Spleen (tissue), 11 donors: ENCODE data around the gene LDLRAD4. TPM values are rescaled to one million over a fixed set of nuclear protein-coding genes. Genes with fewer than 3 reads are reported as not detected.

ENCODE experiments used
- DNase-seq: peaks from one replicate; pipeline ENCODE4 v3.0.0-alpha.2; 2020
- H3K27ac ChIP-seq, 8 donors: fragments of 200-600 bp; sonication (generic) in 7 of 8; 1 replicate in 4 of 8; 2 replicates in 4 of 8; pipeline versions ENCODE4 v1.5.0 to v1.8.0; 2016 to 2021; ENCODE audit warnings: inconsistent platforms in 4 of 8, mild to moderate bottlenecking in 4 of 8, moderate library complexity in 1 of 8
- H3K27me3 ChIP-seq, 7 donors: fragments of 200-600 bp; sonication (generic) in 6 of 7; replicated peaks in 1 of 7; 1 replicate in 4 of 7; 2 replicates in 3 of 7; pipeline versions ENCODE4 v1.5.0 to v1.8.0; 2016 to 2021; ENCODE audit warnings: inconsistent platforms in 3 of 7, mild to moderate bottlenecking in 1 of 7
- H3K36me3 ChIP-seq, 6 donors: fragments of 200-600 bp; sonication (generic) in 5 of 6; 1 replicate in 4 of 6; 2 replicates in 2 of 6; pipeline versions ENCODE4 v1.5.0 to v1.8.0; 2016 to 2021; ENCODE audit warnings: inconsistent platforms in 2 of 6
- H3K4me1 ChIP-seq, 6 donors: fragments of 200-600 bp; sonication (generic) in 5 of 6; 1 replicate in 3 of 6; 2 replicates in 3 of 6; pipeline versions ENCODE4 v1.5.0 to v1.8.0; 2016 to 2021; ENCODE audit warnings: inconsistent platforms in 3 of 6
- H3K4me3 ChIP-seq, 8 donors: fragments of 200-600 bp; sonication (generic) in 7 of 8; 1 replicate in 4 of 8; 2 replicates in 4 of 8; pipeline versions ENCODE4 v1.5.0 to v1.8.0; 2016 to 2021; ENCODE audit warnings: inconsistent platforms in 4 of 8, mild to moderate bottlenecking in 4 of 8, moderate library complexity in 2 of 8
- H3K9me3 ChIP-seq, 8 donors: fragments of 200-600 bp; sonication (generic) in 7 of 8; 1 replicate in 4 of 8; 2 replicates in 4 of 8; pipeline versions ENCODE4 v1.5.0 to v1.8.0; 2016 to 2021; ENCODE audit warnings: inconsistent platforms in 4 of 8
- CTCF ChIP-seq, 11 experiments: fragments of 200-600 bp in 7 of 11; fragments of 450-650 bp in 4 of 11; sonication (generic) in 4 of 11; IDR thresholded peaks in 8 of 11; conservative IDR thresholded peaks in 3 of 11; 1 replicate in 7 of 11; 2 replicates in 4 of 11; pipeline versions ENCODE4 v1.4.0 to v1.8.0; 2016 to 2021; ENCODE audit warnings: antibody characterized with exemption in 11 of 11, inconsistent platforms in 4 of 11, mild to moderate bottlenecking in 1 of 11
- POLR2A ChIP-seq, 3 donors: fragments of 450-650 bp; IDR thresholded peaks; one replicate each; pipeline ENCODE4 v1.5.1; 2017; ENCODE audit warnings: antibody characterized with exemption in 3 of 3, mild to moderate bottlenecking in 1 of 3
- POLR2AphosphoS5 ChIP-seq, 3 donors: sonication (generic); formaldehyde crosslinking; IDR thresholded peaks; one replicate each; pipeline ENCODE4 v1.5.1; 2017; ENCODE audit warnings: antibody characterized with exemption in 3 of 3
- WGBS, 5 donors: extraction: QIAGEN DNeasy Blood & Tissue Kit in 3 of 5; methylation state at CpG; one replicate each; pipeline versions ENCODE4 v1.1.5 to v1.1.7; 2013 to 2018; 5-methylcytosine and 5-hydroxymethylcytosine counted together
- intact Hi-C: fragments of 100-400 bp; cut with DNase I; formaldehyde crosslinking; loops from one replicate; pipeline ENCODE4 v1.15.0; 2023; ENCODE audit warnings: low total_unique reads
- polyA plus RNA-seq, 3 donors: library from polyadenylated mRNA; stranded (reverse); fragments of 200-250 nt; gene quantifications; one replicate each; pipeline ENCODE4 v1.2.1, GENCODE V29; 2013
- total RNA-seq, 7 donors: library from RNA; depleted of rRNA in 3 of 7; stranded (reverse); fragments of >200 nt in 3 of 7; fragmentation: NEBNext Ultra II Directional in 4 of 7; extraction: Animal tissue kit (Norgen Biotek cat#: 25700) in 4 of 7; gene quantifications; one replicate each; pipeline versions ENCODE4 v1.1.0 to v1.2.1, GENCODE V29; 2016 to 2021
- donor health status: healthy with polysubstance abuse.
- donor health status: DM: no; HTN: no; CAD: no; lungs with moderate emphysema.
- donor health status: DM: no; HTN: no; CAD: no.
- donor health status: Bipolar disorder and iron deficiency.
- donor health status: healthy.
- donor health status: DM: no; HTN: no; CAD: no.
- donor health status: DM: yes; HTN: yes; CAD: no.

LDLRAD4 gene
- total and polyA plus RNA-seq, 10 donors: 4.5 to 80.8 (median 46.4) TPM

GRCh38 chr18:13335903-13336302 lies 117.3 kb downstream of the LDLRAD4 start:
- no peaks in the 10 kb centered on the region for H3K27me3 ChIP-seq
- no peak for TF ChIP-seq CTCF (IDR thresholded peaks at IDR 0.05 in 8 of 11, conservative IDR thresholded peaks at IDR 0.05 in 3 of 11)
- TF ChIP-seq POLR2AphosphoS5 (IDR thresholded peaks at IDR 0.05): no peak
- TF ChIP-seq POLR2A (IDR thresholded peaks at IDR 0.05): no peak
- H3K4me1 ChIP-seq: no peaks in the 10 kb centered on the region
- no peak for DNase-seq
- no peaks in the 10 kb centered on the region for H3K36me3 ChIP-seq
- no peak overlapping the region for H3K27ac ChIP-seq
- no peak overlapping the region for H3K4me3 ChIP-seq
- intact Hi-C loops: no loop called here
- WGBS, 5 donors: 82 to 89% (median 88%) methylated on average over 6 of the region's 6 CpGs
- peaks cover 0 to 13% (median 6%) of the 10 kb centered on the region in 8 donors for H3K9me3 ChIP-seq

GRCh38 chr18:13336841-13337240 lies 118.3 kb downstream of the LDLRAD4 start:
- intact Hi-C loops: no loop called here

GRCh38 chr18:13337369-13337768 lies 118.8 kb downstream of the LDLRAD4 start:
- no peak overlapping the region for H3K4me3 ChIP-seq
- intact Hi-C loops: no loop called here
- H3K4me1 ChIP-seq: no peaks in the 10 kb centered on the region
- H3K27ac ChIP-seq: no peak overlapping the region
- no peak for DNase-seq
- no peaks in the 10 kb centered on the region for H3K27me3 ChIP-seq
- WGBS, 5 donors: 81 to 98% (median 87%) methylated on average over 6 of the region's 6 CpGs
- H3K36me3 ChIP-seq: no peaks in the 10 kb centered on the region
- TF ChIP-seq POLR2AphosphoS5 (IDR thresholded peaks at IDR 0.05): no peak
- no peak for TF ChIP-seq CTCF (IDR thresholded peaks at IDR 0.05 in 8 of 11, conservative IDR thresholded peaks at IDR 0.05 in 3 of 11)
- TF ChIP-seq POLR2A (IDR thresholded peaks at IDR 0.05): no peak
- H3K9me3 ChIP-seq: peaks cover 2 to 28% (median 20%) of the 10 kb centered on the region in 8 donors

More at GRCh38 chr18:13336841-13337240, 118.3 kb downstream of the LDLRAD4 start:
- H3K9me3 ChIP-seq: peaks cover 2 to 23% (median 15%) of the 10 kb centered on the region in 8 donors
- H3K27me3 ChIP-seq: no peaks in the 10 kb centered on the region
- H3K27ac ChIP-seq: no peak overlapping the region
- TF ChIP-seq POLR2A (IDR thresholded peaks at IDR 0.05) (no peak), CTCF (IDR thresholded peaks at IDR 0.05 in 8 of 11, conservative IDR thresholded peaks at IDR 0.05 in 3 of 11) (no peak), POLR2AphosphoS5 (IDR thresholded peaks at IDR 0.05) (no peak)
- H3K36me3 ChIP-seq: no peaks in the 10 kb centered on the region
- no peak overlapping the region for H3K4me3 ChIP-seq
- WGBS, 5 donors: 90 to 94% (median 92%) methylated on average over 4 of the region's 4 CpGs
- no peaks in the 10 kb centered on the region for H3K4me1 ChIP-seq
- no peak for DNase-seq

GRCh38 chr18:13338318-13338717 lies 119.8 kb downstream of the LDLRAD4 start:
- Histone ChIP-seq H3K27ac (no peak overlapping the region), H3K36me3 (no peaks in the 10 kb centered on the region), H3K9me3 (peaks cover 2 to 34% (median 25%) of the 10 kb centered on the region in 8 donors), H3K27me3 (no peaks in the 10 kb centered on the region), H3K4me3 (no peak overlapping the region), H3K4me1 (no peaks in the 10 kb centered on the region)
- no peak for DNase-seq
- 85 to 95% (median 89%) methylated on average over 2 of the region's 2 CpGs for WGBS, 5 donors
- intact Hi-C loops: no loop called here
- TF ChIP-seq POLR2A (IDR thresholded peaks at IDR 0.05) (no peak), POLR2AphosphoS5 (IDR thresholded peaks at IDR 0.05) (no peak), CTCF (IDR thresholded peaks at IDR 0.05 in 8 of 11, conservative IDR thresholded peaks at IDR 0.05 in 3 of 11) (no peak)
